DMS114 treated with DMSO at 0.1 percent for 48 hours (cell line): ENCODE measurements around the gene RHBDF1.
A peak's percentile ranks its signal among the peaks of the same experiment; 100 is the strongest.

Experiments used
- DNase-seq: peaks from one replicate; lab custom pipeline; 2025; ENCODE audit not compliant: unreplicated experiment; lab: John Stamatoyannopoulos, UW

Gene RHBDF1

GRCh38 chr16:92431-93339, 20.3 kb upstream of the RHBDF1 start:
- no peak for DNase-seq

GRCh38 chr16:91484-91883, 19.1 kb upstream of the RHBDF1 start:
- DNase-seq, result no peak

GRCh38 chr16:89391-90302, 17.2 kb upstream of the RHBDF1 start:
- DNase-seq, result no peak

- DNase-seq, result no peak
These were observed 16.2 kb upstream of the RHBDF1 start for GRCh38 chr16:88613-89012.

GRCh38 chr16:86483-86952, 14.1 kb upstream of the RHBDF1 start:
- no peak for DNase-seq

GRCh38 chr16:85865-86264, 13.4 kb upstream of the RHBDF1 start:
- DNase-seq, result no peak

- no peak for DNase-seq
These were observed 13.0 kb upstream of the RHBDF1 start for GRCh38 chr16:85407-85782.

- DNase-seq, result no peak
These were observed 12.4 kb upstream of the RHBDF1 start for GRCh38 chr16:84718-85406.

- no peak for DNase-seq
These were observed 11.6 kb upstream of the RHBDF1 start for GRCh38 chr16:83781-84615.

GRCh38 chr16:83060-83603, 10.7 kb upstream of the RHBDF1 start:
- DNase-seq, result no peak

GRCh38 chr16:79151-80054, 7.0 kb upstream of the RHBDF1 start:
- no peak for DNase-seq

GRCh38 chr16:78444-79150, 6.2 kb upstream of the RHBDF1 start:
- no peak for DNase-seq

GRCh38 chr16:77807-78443, 5.5 kb upstream of the RHBDF1 start, which contains the start of gene MPG:
Gene MPG, plus strand, starts transcription at chr16:78225. Its CDS starts 85 bp downstream, at chr16:78310.
- DNase-seq, result peak; percentile 51

GRCh38 chr16:77273-77806, 4.9 kb upstream of the RHBDF1 start:
- peak; percentile 14 for DNase-seq

GRCh38 chr16:76535-77272, 4.3 kb upstream of the RHBDF1 start:
- DNase-seq, result no peak

GRCh38 chr16:75580-76501, 3.4 kb upstream of the RHBDF1 start:
- DNase-seq, result no peak
